Caco-2 (cell line): ENCODE measurements around the gene SLC37A1. TPM values are rescaled to one million over a fixed set of nuclear protein-coding genes. Genes with fewer than 3 reads are reported as not detected.

Experiments
- BruUV-seq: library from RNA; stranded (reverse); fragments of 400-500 nt; replicated peaks from 2 replicates; lab custom pipeline; 2021; lab: Mats Ljungman, UMichigan
- CTCF ChIA-PET: fragments of 300-600 bp; sonication (Branson Sonifier 250); formaldehyde crosslinking; loops from one replicate; lab custom pipeline; 2022; ENCODE audit warnings: antibody characterized with exemption; lab: Charles Lee
- POLR2A ChIA-PET: fragments of 300-600 bp; sonication (Branson Sonifier 250); formaldehyde crosslinking; loops from one replicate; lab custom pipeline; 2022; ENCODE audit warnings: antibody characterized with exemption; lab: Charles Lee
- DNase-seq, 2 experiments: peaks; one replicate each; pipeline versions ENCODE4 v3.0.0 to v3.0.0-alpha.2; 2020 to 2022
- H3K27me3 ChIP-seq: replicated peaks from 2 replicates; pipeline ENCODE4 v1.6.0; 2011; ENCODE audit warnings: low read length; ENCODE audit not compliant: control insufficient read depth, insufficient read depth
- H3K36me3 ChIP-seq: 2 replicates; pipeline ENCODE4 v1.5.1; 2011; ENCODE audit warnings: low read length; ENCODE audit not compliant: control insufficient read depth, insufficient read depth
- H3K4me1 ChIP-seq: fragments of 250-450 bp; sonication (Bioruptor Pico); 2 replicates; pipeline ENCODE4 v1.5.1; 2020; ENCODE audit warnings: mild to moderate bottlenecking
- H3K4me3 ChIP-seq: 2 replicates; pipeline ENCODE4 v1.5.1; 2011; ENCODE audit warnings: low read depth, mild to moderate bottlenecking, control low read depth, low read length
- H3K9me3 ChIP-seq: fragments of 250-450 bp; sonication (Bioruptor Pico); 2 replicates; pipeline ENCODE4 v1.5.1; 2020; ENCODE audit warnings: mild to moderate bottlenecking, moderate library complexity
- H3K27ac Mint-ChIP-seq: one replicate; pipeline ENCODE4 v1.8.0; 2022; ENCODE audit warnings: mixed read lengths; ENCODE audit not compliant: unreplicated experiment
- H3K27me3 Mint-ChIP-seq: one replicate; pipeline ENCODE4 v1.8.0; 2022; ENCODE audit warnings: mixed read lengths; ENCODE audit not compliant: insufficient read depth, unreplicated experiment
- H3K36me3 Mint-ChIP-seq: one replicate; pipeline ENCODE4 v1.8.0; 2022; ENCODE audit warnings: mild to moderate bottlenecking, mixed read lengths; ENCODE audit not compliant: insufficient read depth, unreplicated experiment
- H3K4me1 Mint-ChIP-seq: one replicate; pipeline ENCODE4 v1.8.0; 2022; ENCODE audit warnings: low read depth, mixed read lengths; ENCODE audit not compliant: unreplicated experiment
- H3K4me3 Mint-ChIP-seq: one replicate; pipeline ENCODE4 v1.8.0; 2022; ENCODE audit warnings: mild to moderate bottlenecking, moderate library complexity, mixed read lengths; ENCODE audit not compliant: unreplicated experiment
- H3K9me3 Mint-ChIP-seq: one replicate; pipeline ENCODE4 v1.8.0; 2022; ENCODE audit warnings: mixed read lengths; ENCODE audit not compliant: unreplicated experiment
- intact Hi-C: fragments of 100-400 bp; cut with micrococcal nuclease; formaldehyde crosslinking; loops from one replicate; pipeline ENCODE4 v1.10.0; 2022; ENCODE audit not compliant: unreplicated experiment
- total RNA-seq: library from RNA; stranded (reverse); gene quantifications from 2 replicates; pipeline ENCODE4 v1.2.3, GENCODE V29; 2022
- TF ChIP-seq, protein P1 (sequence below), 2 experiments: fragments of 200-600 bp in 1 of 2; IDR thresholded peaks; 1 replicate in 1 of 2; 2 replicates in 1 of 2; pipeline versions ENCODE4 v1.5.1 to v1.8.0; 2011 to 2022; ENCODE audit warnings: antibody characterized with exemption in 1 of 2, control low read depth in 1 of 2, inconsistent platforms in 1 of 2, low read depth in 1 of 2, low read length in 1 of 2, mild to moderate bottlenecking in 1 of 2, moderate library complexity in 1 of 2; ENCODE audit not compliant: insufficient read depth in 1 of 2, severe bottlenecking in 1 of 2, unreplicated experiment in 1 of 2

The SLC37A1 gene
- total RNA-seq, 1 experiment from 2014 or later = 9.8 TPM

DNA sequence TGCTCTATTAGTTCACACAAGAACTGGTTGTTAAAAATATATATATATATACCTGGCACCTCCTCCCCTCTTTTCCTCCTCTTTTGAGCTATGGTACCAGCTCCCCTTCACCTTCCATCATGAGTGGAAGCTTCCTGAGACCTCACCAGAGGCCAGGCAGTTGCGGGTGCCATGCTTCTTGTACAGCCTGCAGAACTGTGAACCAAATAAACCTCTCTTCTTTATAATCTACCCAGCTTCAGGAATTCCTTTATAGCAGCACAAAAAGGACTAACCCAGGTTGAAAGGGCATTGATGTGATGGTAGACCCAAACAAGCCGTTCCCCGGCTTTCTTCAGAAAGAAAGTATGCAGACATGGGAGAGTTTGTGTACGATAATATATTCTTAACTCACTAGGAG lies 32.5 kb upstream of the SLC37A1 start:
- H3K9me3 ChIP-seq = no peaks in the 10 kb centered on the region
- no peaks in the 10 kb centered on the region for H3K27me3 ChIP-seq
- H3K27ac Mint-ChIP-seq = no peak overlapping the region
- BruUV-seq = no TSS peak
- no peak overlapping the region for H3K4me3 ChIP-seq
- H3K9me3 Mint-ChIP-seq = no peaks in the 10 kb centered on the region
- H3K36me3 ChIP-seq = no peaks in the 10 kb centered on the region
- H3K27me3 Mint-ChIP-seq = no peaks in the 10 kb centered on the region
- no peak for DNase-seq
- H3K36me3 Mint-ChIP-seq = no peaks in the 10 kb centered on the region
- H3K4me3 Mint-ChIP-seq = no peak overlapping the region
- TF ChIP-seq, protein P1, sequence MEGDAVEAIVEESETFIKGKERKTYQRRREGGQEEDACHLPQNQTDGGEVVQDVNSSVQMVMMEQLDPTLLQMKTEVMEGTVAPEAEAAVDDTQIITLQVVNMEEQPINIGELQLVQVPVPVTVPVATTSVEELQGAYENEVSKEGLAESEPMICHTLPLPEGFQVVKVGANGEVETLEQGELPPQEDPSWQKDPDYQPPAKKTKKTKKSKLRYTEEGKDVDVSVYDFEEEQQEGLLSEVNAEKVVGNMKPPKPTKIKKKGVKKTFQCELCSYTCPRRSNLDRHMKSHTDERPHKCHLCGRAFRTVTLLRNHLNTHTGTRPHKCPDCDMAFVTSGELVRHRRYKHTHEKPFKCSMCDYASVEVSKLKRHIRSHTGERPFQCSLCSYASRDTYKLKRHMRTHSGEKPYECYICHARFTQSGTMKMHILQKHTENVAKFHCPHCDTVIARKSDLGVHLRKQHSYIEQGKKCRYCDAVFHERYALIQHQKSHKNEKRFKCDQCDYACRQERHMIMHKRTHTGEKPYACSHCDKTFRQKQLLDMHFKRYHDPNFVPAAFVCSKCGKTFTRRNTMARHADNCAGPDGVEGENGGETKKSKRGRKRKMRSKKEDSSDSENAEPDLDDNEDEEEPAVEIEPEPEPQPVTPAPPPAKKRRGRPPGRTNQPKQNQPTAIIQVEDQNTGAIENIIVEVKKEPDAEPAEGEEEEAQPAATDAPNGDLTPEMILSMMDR (IDR thresholded peaks at IDR 0.05; ENCODE audit: insufficient read depth in 1 of 2, low read depth in 1 of 2, low read length in 1 of 2, severe bottlenecking in 1 of 2, unreplicated experiment in 1 of 2) = no peak
- POLR2A ChIA-PET = no interaction called here
- CTCF ChIA-PET = no interaction called here
- intact Hi-C loops = no loop called here
- no peaks in the 10 kb centered on the region for H3K4me1 Mint-ChIP-seq
- H3K4me1 ChIP-seq = peaks cover 4% of the 10 kb centered on the region; the same call in 1 of the 2 replicates

DNA sequence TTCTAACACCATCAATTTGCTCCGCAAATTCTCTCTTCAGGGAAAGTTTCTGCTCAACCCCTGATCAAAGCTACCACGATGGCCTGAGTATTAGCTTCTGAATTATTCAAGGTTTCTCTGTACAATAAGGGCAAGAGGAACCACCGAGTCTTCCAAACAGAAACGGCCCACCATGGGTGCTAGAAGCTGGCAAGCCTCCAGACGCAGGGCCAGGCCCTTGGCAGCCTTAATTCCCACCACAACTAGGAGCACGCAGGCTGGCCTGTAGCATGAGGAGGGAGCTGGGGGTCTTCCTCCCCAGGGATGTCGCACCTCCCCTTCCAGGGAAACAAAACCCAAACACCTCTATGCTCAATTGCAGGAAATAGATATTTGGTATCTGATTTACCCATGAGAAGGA lies 28.7 kb upstream of the SLC37A1 start:
- no TSS peak for BruUV-seq

DNA sequence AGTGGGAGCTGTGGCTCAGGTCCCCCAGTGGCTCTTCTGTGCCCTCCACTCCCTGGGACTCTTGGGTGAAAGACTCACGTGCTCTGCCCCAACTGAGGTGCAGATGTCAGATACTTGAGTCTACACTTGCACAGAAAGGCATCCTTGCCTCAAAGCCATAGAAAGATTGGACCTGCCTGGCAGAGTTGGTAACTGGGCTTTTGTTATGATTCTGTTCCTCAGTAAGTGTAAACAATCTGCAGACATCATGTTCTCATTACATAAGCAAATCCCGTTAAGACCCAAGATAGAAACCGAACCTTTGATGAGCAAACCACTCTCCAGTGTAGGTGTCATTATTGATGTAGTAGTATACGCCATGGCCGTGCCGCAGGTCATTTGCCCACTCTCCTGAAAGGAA lies 27.6 kb upstream of the SLC37A1 start:
- H3K4me3 ChIP-seq = no peak overlapping the region
- BruUV-seq = no TSS peak
- TF ChIP-seq, protein P1 (IDR thresholded peaks at IDR 0.05; ENCODE audit: insufficient read depth in 1 of 2, low read depth in 1 of 2, low read length in 1 of 2, severe bottlenecking in 1 of 2, unreplicated experiment in 1 of 2) = no peak
- peaks cover 12% of the 10 kb centered on the region for H3K4me1 ChIP-seq
- H3K27me3 Mint-ChIP-seq = no peaks in the 10 kb centered on the region
- no peak overlapping the region for H3K27ac Mint-ChIP-seq
- ChIA-PET CTCF (no interaction called here), POLR2A (no interaction called here)
- no peaks in the 10 kb centered on the region for H3K27me3 ChIP-seq
- DNase-seq = no peak
- H3K36me3 ChIP-seq = no peaks in the 10 kb centered on the region
- H3K9me3 Mint-ChIP-seq = no peaks in the 10 kb centered on the region
- intact Hi-C loops = no loop called here
- no peaks in the 10 kb centered on the region for H3K36me3 Mint-ChIP-seq
- H3K4me1 Mint-ChIP-seq = no peaks in the 10 kb centered on the region
- H3K9me3 ChIP-seq = no peaks in the 10 kb centered on the region
- no peak overlapping the region for H3K4me3 Mint-ChIP-seq

More for the DNA sequence above, 28.7 kb upstream of the SLC37A1 start:
- intact Hi-C loops = no loop called here
- Mint-ChIP-seq H3K9me3 (no peaks in the 10 kb centered on the region), H3K36me3 (no peaks in the 10 kb centered on the region), H3K27me3 (no peaks in the 10 kb centered on the region), H3K4me1 (no peaks in the 10 kb centered on the region), H3K27ac (no peak overlapping the region), H3K4me3 (no peak overlapping the region)
- no peak for DNase-seq
- Histone ChIP-seq H3K27me3 (no peaks in the 10 kb centered on the region), H3K9me3 (no peaks in the 10 kb centered on the region), H3K4me3 (no peak overlapping the region), H3K36me3 (no peaks in the 10 kb centered on the region), H3K4me1 (peaks cover 4% of the 10 kb centered on the region; the same call in 1 of the 2 replicates)
- TF ChIP-seq, protein P1 (IDR thresholded peaks at IDR 0.05; ENCODE audit: insufficient read depth in 1 of 2, low read depth in 1 of 2, low read length in 1 of 2, severe bottlenecking in 1 of 2, unreplicated experiment in 1 of 2) = no peak
- ChIA-PET CTCF (no interaction called here), POLR2A (no interaction called here)
